ENCODE measurements around the gene CDCP2. TPM values are rescaled to one million over a fixed set of nuclear protein-coding genes. Genes with fewer than 3 reads are reported as not detected.
A peak's percentile ranks its signal among the peaks of the same experiment; 100 is the strongest.

CDCP2 gene
- total RNA-seq (2014; rRNA removed; shearing (Covaris generic)): not detected in 2 replicates

DNA sequence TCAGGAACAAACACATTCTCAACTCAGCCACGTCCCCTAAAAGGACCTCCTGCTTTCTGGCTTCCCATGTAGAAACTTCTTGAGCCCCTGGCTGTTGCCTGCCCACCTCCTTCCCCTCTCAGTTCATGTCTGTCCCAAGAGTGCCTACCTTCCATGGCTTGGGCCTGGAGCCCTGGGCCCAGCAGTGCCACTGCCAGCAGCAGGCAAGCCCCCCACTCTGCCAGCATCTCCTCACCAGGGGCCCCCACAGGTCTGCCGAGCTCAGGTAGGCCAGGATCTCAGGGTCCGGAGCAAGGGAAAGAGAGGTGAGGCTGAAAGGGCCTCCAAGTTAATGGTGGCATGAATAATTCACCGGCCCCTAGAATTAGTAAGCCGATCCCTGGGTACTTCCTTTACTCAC is at the start of gene CDCP2:
Gene CDCP2 (minus strand): TSS at position 305 of the 400 bp plus-strand sequence. CDS start 78 bp downstream, at position 227.
- no peak for DNase-seq (ENCODE audit: low spot score)

GRCh38 chr1:54200519-54200997 is 47.8 kb upstream of the CDCP2 start:
- DNase-seq (ENCODE audit: low spot score): no peak

DNA sequence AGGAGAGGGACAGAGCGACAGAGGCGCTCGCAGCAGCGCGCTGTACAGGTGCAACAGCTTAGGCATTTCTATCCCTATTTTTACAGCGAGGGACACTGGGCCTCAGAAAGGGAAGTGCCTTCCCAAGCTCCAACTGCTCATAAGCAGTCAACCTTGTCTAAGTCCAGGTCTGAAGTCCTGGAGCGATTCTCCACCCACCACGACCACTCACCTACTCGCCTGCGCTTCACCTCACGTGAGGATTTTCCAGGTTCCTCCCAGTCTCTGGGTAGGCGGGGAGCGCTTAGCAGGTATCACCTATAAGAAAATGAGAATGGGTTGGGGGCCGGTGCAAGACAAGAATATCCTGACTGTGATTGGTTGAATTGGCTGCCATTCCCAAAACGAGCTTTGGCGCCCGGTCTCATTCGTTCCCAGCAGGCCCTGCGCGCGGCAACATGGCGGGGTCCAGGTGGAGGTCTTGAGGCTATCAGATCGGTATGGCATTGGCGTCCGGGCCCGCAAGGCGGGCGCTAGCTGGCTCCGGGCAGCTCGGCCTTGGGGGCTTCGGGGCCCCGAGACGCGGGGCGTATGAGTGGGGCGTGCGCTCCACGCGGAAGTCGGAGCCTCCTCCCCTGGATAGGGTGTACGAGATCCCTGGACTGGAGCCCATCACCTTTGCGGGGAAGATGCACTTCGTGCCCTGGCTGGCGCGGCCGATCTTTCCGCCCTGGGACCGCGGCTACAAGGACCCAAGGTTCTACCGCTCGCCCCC is 47.1 kb upstream of the CDCP2 start, which contains the start of the genes CYB5RL and MRPL37:
Gene CYB5RL (minus strand): TSS at position 266 of the 754 bp plus-strand sequence. CDS start 4,414 bp downstream, outside the sequence.
Gene MRPL37 (plus strand): TSS at position 403 of the 754 bp plus-strand sequence. CDS start 77 bp downstream, at position 480.
- DNase-seq (ENCODE audit: low spot score): peak; percentile 98

- no peak for DNase-seq (ENCODE audit: low spot score)
Observed at GRCh38 chr1:54199151-54199764, 46.5 kb upstream of the CDCP2 start.

DNA sequence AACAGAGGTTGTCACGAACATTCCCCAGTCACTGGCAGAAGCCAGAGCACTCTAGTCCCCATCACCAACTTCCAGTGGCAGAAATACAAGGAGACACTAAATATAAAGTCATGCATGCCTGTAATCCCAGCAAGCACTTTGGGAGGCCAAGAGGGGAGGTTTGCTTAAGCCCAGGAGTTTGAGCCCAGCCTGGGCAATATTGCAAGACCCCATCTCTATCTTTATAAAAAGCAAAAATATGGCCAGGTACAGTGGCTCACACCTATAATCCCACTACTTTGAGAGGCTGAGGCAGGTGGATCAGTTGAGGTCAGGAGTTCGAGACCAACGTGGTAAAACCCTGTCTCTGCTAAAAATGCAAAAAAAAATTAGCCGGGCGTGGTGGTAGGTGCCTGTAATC is 40.7 kb upstream of the CDCP2 start:
- DNase-seq (ENCODE audit: low spot score): no peak

DNA sequence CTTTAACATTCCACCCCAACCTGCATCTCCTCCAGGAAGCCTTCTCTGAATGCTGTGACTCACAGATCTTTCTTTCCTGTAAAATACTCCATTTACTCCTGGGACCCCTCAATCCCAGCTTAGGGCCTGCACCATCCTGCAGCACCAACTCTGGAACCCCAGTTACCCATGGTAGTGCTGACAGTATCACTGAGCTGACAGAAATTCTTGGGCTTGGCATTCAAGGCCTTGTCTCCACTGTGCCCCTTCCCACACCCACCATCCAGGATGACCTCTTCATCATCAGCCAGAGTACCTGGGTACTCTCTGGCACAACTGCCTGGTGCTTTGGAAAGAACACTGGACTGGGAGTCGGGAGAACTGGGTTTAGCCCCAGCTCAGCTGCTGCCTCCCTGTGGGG is 38.7 kb upstream of the CDCP2 start:
- DNase-seq (ENCODE audit: low spot score): no peak

DNA sequence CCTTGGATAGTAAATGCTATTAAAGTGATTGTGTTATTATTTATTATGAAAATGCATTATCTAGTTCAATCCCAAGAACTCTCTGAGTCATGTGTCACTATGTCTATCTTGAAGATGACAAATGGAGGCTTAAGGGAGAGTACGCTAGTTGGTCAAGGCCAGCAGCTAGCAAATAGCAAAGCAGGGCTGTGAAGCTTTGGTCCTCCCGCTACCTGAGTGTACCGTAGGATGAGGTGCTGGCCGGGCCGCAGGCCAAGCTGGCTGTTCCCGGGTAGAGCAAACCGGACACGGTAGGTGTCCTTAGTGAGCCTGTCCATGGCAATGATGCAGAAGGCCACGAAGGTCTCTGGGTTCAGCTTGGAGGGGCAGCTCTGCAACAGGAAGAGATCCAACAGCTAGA is 37.7 kb upstream of the CDCP2 start:
- DNase-seq (ENCODE audit: low spot score): no peak

- DNase-seq (ENCODE audit: low spot score): no peak
Observed at GRCh38 chr1:54188291-54188690, 35.5 kb upstream of the CDCP2 start.

- no peak for DNase-seq (ENCODE audit: low spot score)
Observed at GRCh38 chr1:54186056-54186455, 33.3 kb upstream of the CDCP2 start.

- no peak for DNase-seq (ENCODE audit: low spot score)
Observed at GRCh38 chr1:54180701-54181360, 28.0 kb upstream of the CDCP2 start.

DNA sequence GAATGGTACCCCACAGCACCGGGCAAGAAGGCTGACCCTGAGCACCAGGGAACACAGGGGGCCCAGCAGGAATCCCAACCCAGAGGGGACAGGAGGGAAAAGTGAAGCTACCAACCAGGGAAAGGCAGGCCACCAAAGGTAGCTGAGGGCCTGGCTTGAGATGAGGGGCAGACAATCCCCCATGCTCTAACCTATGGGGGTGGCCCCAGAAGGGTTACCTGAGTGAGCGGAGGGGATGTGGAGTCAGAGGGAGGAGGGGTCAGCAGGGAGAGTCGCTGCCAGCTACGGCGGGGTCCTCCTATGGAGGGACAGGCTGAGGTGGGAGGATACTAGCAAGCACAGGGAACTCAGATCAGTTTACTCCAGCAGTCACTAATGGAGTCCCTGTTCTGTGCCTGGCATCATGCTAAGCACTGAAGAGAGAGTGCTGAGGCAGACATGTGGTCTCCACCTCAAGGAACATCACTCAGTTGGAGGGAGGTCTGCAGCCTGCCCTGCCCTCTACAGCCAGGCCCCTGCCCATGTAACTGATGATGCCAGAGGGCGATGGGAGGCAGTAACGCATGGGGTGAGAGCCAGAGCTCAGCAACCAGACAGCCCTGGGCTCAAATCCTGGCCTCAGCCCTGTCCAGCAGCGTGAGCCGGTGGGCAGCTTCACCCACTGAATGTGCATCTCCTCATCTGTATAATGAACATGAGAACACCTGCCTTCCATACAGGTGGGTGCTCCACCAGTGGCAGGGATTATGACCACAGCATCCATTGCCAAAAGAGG is 25.7 kb upstream of the CDCP2 start:
- no peak for DNase-seq (ENCODE audit: low spot score)

GRCh38 chr1:54177726-54178125 is 24.9 kb upstream of the CDCP2 start:
- DNase-seq (ENCODE audit: low spot score): no peak

GRCh38 chr1:54176621-54177327 is 24.0 kb upstream of the CDCP2 start:
- no peak for DNase-seq (ENCODE audit: low spot score)

DNA sequence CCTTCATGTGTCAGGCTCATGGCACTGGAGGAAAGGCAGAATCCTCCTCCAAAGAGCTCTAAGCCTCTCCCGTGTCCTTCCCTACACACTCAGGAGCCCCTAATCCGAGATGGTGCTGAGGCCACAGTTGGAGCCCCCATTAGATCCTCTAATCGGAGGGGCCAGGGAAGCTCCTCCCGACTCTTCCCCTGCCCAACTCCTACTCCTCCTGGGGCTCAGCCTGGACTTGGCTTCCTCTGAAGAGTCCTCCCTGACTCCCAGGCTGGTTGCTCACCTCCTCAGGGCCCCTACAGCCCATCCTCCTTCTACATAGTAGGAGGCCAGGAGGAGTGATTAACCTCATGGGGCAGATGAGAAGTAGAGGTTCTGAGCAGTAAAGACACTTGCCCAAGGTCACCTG is 21.3 kb upstream of the CDCP2 start:
- DNase-seq (ENCODE audit: low spot score): no peak

GRCh38 chr1:54173681-54174080 is 20.9 kb upstream of the CDCP2 start:
- no peak for DNase-seq (ENCODE audit: low spot score)

- DNase-seq (ENCODE audit: low spot score): no peak
Observed at GRCh38 chr1:54172614-54173599, 20.1 kb upstream of the CDCP2 start.

DNA sequence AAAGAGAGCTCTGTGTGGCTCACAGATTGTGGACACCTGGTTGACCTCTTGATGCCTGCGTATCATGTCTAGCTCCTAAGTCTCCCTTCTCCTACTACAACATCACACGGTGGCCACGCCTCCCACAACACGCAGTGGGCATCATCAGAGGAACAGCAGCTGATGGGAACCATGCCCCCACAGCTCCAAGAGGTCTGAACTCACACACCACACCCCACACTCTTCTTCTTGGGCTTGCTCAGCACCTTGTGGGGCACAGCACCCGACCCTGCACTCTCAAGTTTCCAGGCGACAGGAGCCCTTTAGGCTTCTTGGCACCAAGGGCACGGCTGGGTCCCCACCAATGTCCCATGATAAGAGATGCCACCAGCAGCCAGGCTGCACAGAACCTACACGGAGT is 18.8 kb upstream of the CDCP2 start:
- DNase-seq (ENCODE audit: low spot score): no peak

- no peak for DNase-seq (ENCODE audit: low spot score)
Observed at GRCh38 chr1:54171016-54171415, 18.2 kb upstream of the CDCP2 start.

DNA sequence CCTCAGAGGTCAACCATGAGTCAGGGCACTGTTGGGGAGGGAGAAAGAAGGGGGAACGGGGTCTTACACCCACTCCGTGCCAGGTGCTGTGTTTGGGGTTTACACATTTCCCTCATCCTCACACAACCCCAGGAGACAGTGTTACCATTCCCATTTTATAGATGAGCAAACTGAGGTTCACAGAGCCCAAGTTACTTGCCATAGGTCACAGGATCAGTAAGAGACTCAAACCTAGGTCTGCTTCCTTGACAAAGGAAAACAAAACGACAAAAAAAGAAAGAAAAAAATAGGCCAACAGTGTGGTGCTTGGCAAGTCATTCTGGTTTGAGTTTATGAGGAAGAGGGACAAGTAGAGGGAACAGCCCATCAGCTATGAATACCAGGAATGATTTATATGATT is 16.3 kb upstream of the CDCP2 start:
- no peak for DNase-seq (ENCODE audit: low spot score)

Measured in A172 (cell line).